ENCODE results near the gene DOCK2.

Gene DOCK2

DNA sequence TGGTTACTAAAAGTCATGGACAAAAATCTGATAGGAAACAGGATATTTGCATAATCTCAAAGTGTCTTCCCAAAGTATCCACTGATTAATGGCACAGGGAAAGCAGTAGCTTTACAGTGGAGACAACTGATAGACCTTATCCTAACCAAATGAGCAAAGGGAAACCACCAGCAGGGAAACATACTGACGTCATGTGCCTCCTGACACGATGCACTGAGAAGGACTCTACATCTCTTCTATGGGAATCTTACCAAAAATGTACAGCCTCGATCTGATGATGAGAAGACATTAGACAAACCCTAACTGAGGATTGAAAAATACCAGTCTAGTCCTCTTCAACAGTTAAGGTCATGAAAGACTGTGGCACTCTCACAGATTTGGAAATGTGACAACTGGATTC lies 177.0 kb downstream of the DOCK2 start:
- H3K27ac ChIP-seq (ENCODE audit: poor library complexity, severe bottlenecking), result no peak overlapping the region
- H3K4me3 ChIP-seq (ENCODE audit: severe bottlenecking), result no peak overlapping the region
- no peak for TF ChIP-seq CTCF (IDR thresholded peaks at IDR 0.05; ENCODE audit: poor library complexity, severe bottlenecking)
- H3K4me1 ChIP-seq (ENCODE audit: insufficient read depth, poor library complexity, severe bottlenecking), result no peaks in the 10 kb centered on the region
- no peaks in the 10 kb centered on the region for H3K9me3 ChIP-seq (ENCODE audit: severe bottlenecking)
- DNase-seq (ENCODE audit: low spot score) (no peak), ATAC-seq (ENCODE audit: low read depth) (no peak)
- H3K36me3 ChIP-seq (ENCODE audit: low read depth), result no peaks in the 10 kb centered on the region
- H3K27me3 ChIP-seq (ENCODE audit: insufficient read depth, poor library complexity, severe bottlenecking), result no peaks in the 10 kb centered on the region

DNA sequence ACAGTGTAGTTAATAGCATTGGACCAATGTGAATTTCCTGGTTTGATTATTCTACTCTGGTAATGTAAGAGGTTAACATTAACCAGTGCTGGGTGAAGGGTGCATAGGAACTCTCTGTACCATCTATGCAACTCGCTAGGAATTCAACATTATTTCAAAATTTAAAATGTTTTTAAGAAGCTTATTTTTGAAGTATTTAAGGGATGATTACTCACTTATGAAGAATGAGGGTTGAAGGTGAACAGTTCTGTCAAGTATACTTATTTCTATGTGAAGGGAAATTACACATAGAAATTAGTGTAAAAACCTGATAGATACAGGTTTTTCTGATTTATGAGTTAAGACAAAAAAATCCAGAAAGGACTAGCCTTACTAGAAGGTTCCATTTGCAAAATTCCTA lies 177.4 kb downstream of the DOCK2 start:
- no peak for TF ChIP-seq CTCF (IDR thresholded peaks at IDR 0.05; ENCODE audit: poor library complexity, severe bottlenecking)
- no peaks in the 10 kb centered on the region for H3K36me3 ChIP-seq (ENCODE audit: low read depth)
- H3K9me3 ChIP-seq (ENCODE audit: severe bottlenecking), result no peaks in the 10 kb centered on the region
- DNase-seq (ENCODE audit: low spot score), result no peak
- H3K27me3 ChIP-seq (ENCODE audit: insufficient read depth, poor library complexity, severe bottlenecking), result no peaks in the 10 kb centered on the region
- no peak overlapping the region for H3K27ac ChIP-seq (ENCODE audit: poor library complexity, severe bottlenecking)
- no peak for ATAC-seq (ENCODE audit: low read depth)
- no peaks in the 10 kb centered on the region for H3K4me1 ChIP-seq (ENCODE audit: insufficient read depth, poor library complexity, severe bottlenecking)
- H3K4me3 ChIP-seq (ENCODE audit: severe bottlenecking), result no peak overlapping the region

DNA sequence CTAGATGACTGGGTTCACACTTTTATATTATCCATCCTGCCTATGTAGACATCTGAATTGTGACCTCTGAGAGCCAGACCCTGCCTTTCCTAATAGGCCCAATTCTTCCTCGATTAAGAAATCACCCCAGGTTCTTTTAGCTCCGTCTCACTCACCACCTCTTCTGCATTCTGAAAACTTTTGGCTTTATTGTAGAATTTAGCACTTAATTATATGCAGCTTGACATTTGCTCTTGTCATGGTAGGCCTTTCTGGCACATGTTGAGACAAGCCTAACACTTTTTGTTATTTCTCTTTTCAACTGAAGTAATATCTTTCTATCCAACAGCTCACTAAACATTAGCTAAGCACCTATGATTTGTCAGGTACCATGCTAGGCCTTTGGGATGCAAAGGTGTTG lies 180.0 kb downstream of the DOCK2 start:
- no peak for DNase-seq (ENCODE audit: low spot score)
- no peak overlapping the region for H3K4me3 ChIP-seq (ENCODE audit: severe bottlenecking)

GRCh38 chr5:169826618-169827017 lies 189.5 kb downstream of the DOCK2 start:
- TF ChIP-seq CTCF (IDR thresholded peaks at IDR 0.05; ENCODE audit: poor library complexity, severe bottlenecking), result no peak
- Histone ChIP-seq H3K27me3 (ENCODE audit: insufficient read depth, poor library complexity, severe bottlenecking) (no peaks in the 10 kb centered on the region), H3K4me3 (ENCODE audit: severe bottlenecking) (no peak overlapping the region), H3K27ac (ENCODE audit: poor library complexity, severe bottlenecking) (no peak overlapping the region), H3K36me3 (ENCODE audit: low read depth) (no peaks in the 10 kb centered on the region), H3K4me1 (ENCODE audit: insufficient read depth, poor library complexity, severe bottlenecking) (peaks cover 7% of the 10 kb centered on the region), H3K9me3 (ENCODE audit: severe bottlenecking) (no peaks in the 10 kb centered on the region)
- no peak for DNase-seq (ENCODE audit: low spot score)
- ATAC-seq (ENCODE audit: low read depth), result no peak

More for the DNA sequence above, 180.0 kb downstream of the DOCK2 start:
- no peaks in the 10 kb centered on the region for H3K27me3 ChIP-seq (ENCODE audit: insufficient read depth, poor library complexity, severe bottlenecking)
- no peak overlapping the region for H3K27ac ChIP-seq (ENCODE audit: poor library complexity, severe bottlenecking)
- no peak for TF ChIP-seq CTCF (IDR thresholded peaks at IDR 0.05; ENCODE audit: poor library complexity, severe bottlenecking)
- H3K36me3 ChIP-seq (ENCODE audit: low read depth), result no peaks in the 10 kb centered on the region
- H3K4me1 ChIP-seq (ENCODE audit: insufficient read depth, poor library complexity, severe bottlenecking), result no peaks in the 10 kb centered on the region
- H3K9me3 ChIP-seq (ENCODE audit: severe bottlenecking), result no peaks in the 10 kb centered on the region
- no peak for ATAC-seq (ENCODE audit: low read depth)

GRCh38 chr5:169827769-169828168 lies 190.7 kb downstream of the DOCK2 start:
- H3K27me3 ChIP-seq (ENCODE audit: insufficient read depth, poor library complexity, severe bottlenecking), result no peaks in the 10 kb centered on the region
- no peak overlapping the region for H3K4me3 ChIP-seq (ENCODE audit: severe bottlenecking)
- peaks cover 7% of the 10 kb centered on the region for H3K4me1 ChIP-seq (ENCODE audit: insufficient read depth, poor library complexity, severe bottlenecking)
- no peaks in the 10 kb centered on the region for H3K36me3 ChIP-seq (ENCODE audit: low read depth)
- DNase-seq (ENCODE audit: low spot score) (no peak), ATAC-seq (ENCODE audit: low read depth) (no peak)
- no peaks in the 10 kb centered on the region for H3K9me3 ChIP-seq (ENCODE audit: severe bottlenecking)
- no peak for TF ChIP-seq CTCF (IDR thresholded peaks at IDR 0.05; ENCODE audit: poor library complexity, severe bottlenecking)
- no peak overlapping the region for H3K27ac ChIP-seq (ENCODE audit: poor library complexity, severe bottlenecking)
